ENCODE data around the gene RBP5. TPM values are rescaled to one million over a fixed set of nuclear protein-coding genes. Genes with fewer than 3 reads are reported as not detected.

Gene RBP5
- total RNA-seq, 1 experiment from 2014 or later: 2.7 TPM

GRCh38 chr12:7109572-7109920 lies 19.1 kb downstream of the RBP5 start:
- Histone ChIP-seq H3K18ac (ENCODE audit: insufficient read length, low read depth, low read length) (no peak overlapping the region), H2AK5ac (ENCODE audit: insufficient read length, low read length) (no peak overlapping the region), H4K5ac (ENCODE audit: insufficient read length, low read depth, low read length) (no peak overlapping the region), H3K79me1 (ENCODE audit: insufficient read depth, low read depth, low read length, poor library complexity, severe bottlenecking) (no peaks in the 10 kb centered on the region), H2BK12ac (ENCODE audit: insufficient read length, low read depth, low read length) (no peak overlapping the region), H2BK15ac (ENCODE audit: low read depth, low read length) (no peak overlapping the region), H3K79me2 (ENCODE audit: insufficient read depth, low read length) (no peaks in the 10 kb centered on the region), H3K9me3 (ENCODE audit: control insufficient read depth, low read depth, low read length) (no peaks in the 10 kb centered on the region), H3K27ac (ENCODE audit: insufficient read length, low read depth, low read length) (no peak overlapping the region), H3T11ph (ENCODE audit: low read length) (no peak overlapping the region), H3K27me3 (ENCODE audit: insufficient read depth, low read length) (no peaks in the 10 kb centered on the region), H4K8ac (replicated peaks; ENCODE audit: insufficient read length, low read depth, low read length) (no peak overlapping the region), H3K9ac (ENCODE audit: extremely low read depth, insufficient read length, low read length) (no peak overlapping the region), H3K4me1 (ENCODE audit: insufficient read depth, low read length) (no peaks in the 10 kb centered on the region), H4K91ac (ENCODE audit: insufficient read length, low read depth, low read length) (no peak overlapping the region), H2BK120ac (ENCODE audit: low read depth, low read length, poor library complexity, severe bottlenecking) (no peak overlapping the region), H3K14ac (ENCODE audit: insufficient read depth, low read length) (no peak overlapping the region), H3K56ac (ENCODE audit: insufficient read length, low read depth, low read length) (no peak overlapping the region), H3K23ac (ENCODE audit: insufficient read length, low read depth, low read length) (no peak overlapping the region), H3K4ac (ENCODE audit: low read depth, low read length) (no peak overlapping the region), H2BK5ac (ENCODE audit: insufficient read length, low read length) (no peak overlapping the region), H4K20me1 (ENCODE audit: control insufficient read depth, insufficient read depth, insufficient read length) (no peaks in the 10 kb centered on the region), H3K23me2 (ENCODE audit: insufficient read length, low read depth, low read length, poor library complexity, severe bottlenecking) (peaks cover 11% of the 10 kb centered on the region), H2AFZ (ENCODE audit: low read length) (no peak overlapping the region), H2BK20ac (ENCODE audit: low read depth, low read length, poor library complexity, severe bottlenecking) (no peak overlapping the region), H3K4me2 (ENCODE audit: insufficient read depth, insufficient read length, low read length) (peak overlapping the region; percentile 79)
- no CpG with 5 or more reads among the region's 5 CpGs for WGBS (ENCODE audit: extremely low coverage, insufficient read length, low lambda C conversion rate)
- Mint-ChIP-seq H3K27me3 (ENCODE audit: low read depth) (peaks cover 7% of the 10 kb centered on the region), H3K36me3 (ENCODE audit: insufficient read depth in 1 of 3, low read depth in 3 of 3) (peaks cover 13 to 22% (median 20%) of the 10 kb centered on the region in 3 experiments), H3K4me3 (peak overlapping the region; percentile 84 to 88; a peak in 4 of 5 replicates), H3K4me1 (peaks cover 11 to 15% of the 10 kb centered on the region in 2 experiments), H3K9me3 (peaks cover 6 to 12% of the 10 kb centered on the region in 2 experiments), H3K27ac (no peak overlapping the region)
- no peak for DNase-seq
- TF ChIP-seq CTCF (conservative IDR thresholded peaks at IDR 0.05): no peak
